Heart left ventricle (tissue), 13 donors: ENCODE data around the gene PLOD1.

Source experiments
- POLR2A ChIP-seq, 2 donors: fragments of 450-650 bp; IDR thresholded peaks; one replicate each; pipeline ENCODE4 v1.6.1; 2017; ENCODE audit warnings: antibody characterized with exemption in 2 of 2, mild to moderate bottlenecking in 2 of 2, moderate library complexity in 2 of 2
- TF ChIP-seq, protein P1 (sequence below), 12 donors: fragments of 200-600 bp; sonication (generic) in 4 of 12; IDR thresholded peaks; one replicate each; pipeline versions ENCODE4 v1.5.0 to v1.8.0; 2018 to 2022; ENCODE audit warnings: antibody characterized with exemption in 12 of 12, mild to moderate bottlenecking in 5 of 12
- donor health status: ischemic (EF 13 %, LVEDD 7.1; RV severe dilation, severe dysfunction).
- donor health status: DM: no; HTN: yes; CAD: no.
- donor health status: DM: no; HTN: no; CAD: no.
- donor health status: ischemic (EF 25% LVEDD 6.9; RV normal size, moderate dysfunction).
- donor health status: ischemic (EF 25% LVEDD 5.7; RV mildly dilated, moderate dysfunction).
- donor health status: ischemic (EF 35%, LVEDD 5.7; RV mildly dilated, moderate dysfunction).
- donor health status: nonischemic (EF 11% LVEDD 7.7; RV severe dilation, severe dysfunction).
- donor health status: DM: yes; HTN: yes; CAD: no.
- donor health status: PGD.
- donor health status: ischemic (EF 29% LVEDD 5.4; RV normal size, mild dysfunction).
- donor health status: nonischemic (EF 23%, LVEDD 6.1; RV moderate dilation, normal function).

GRCh38 chr1:11963622-11964021 is 29.1 kb downstream of the PLOD1 start:
- TF ChIP-seq, protein P1, sequence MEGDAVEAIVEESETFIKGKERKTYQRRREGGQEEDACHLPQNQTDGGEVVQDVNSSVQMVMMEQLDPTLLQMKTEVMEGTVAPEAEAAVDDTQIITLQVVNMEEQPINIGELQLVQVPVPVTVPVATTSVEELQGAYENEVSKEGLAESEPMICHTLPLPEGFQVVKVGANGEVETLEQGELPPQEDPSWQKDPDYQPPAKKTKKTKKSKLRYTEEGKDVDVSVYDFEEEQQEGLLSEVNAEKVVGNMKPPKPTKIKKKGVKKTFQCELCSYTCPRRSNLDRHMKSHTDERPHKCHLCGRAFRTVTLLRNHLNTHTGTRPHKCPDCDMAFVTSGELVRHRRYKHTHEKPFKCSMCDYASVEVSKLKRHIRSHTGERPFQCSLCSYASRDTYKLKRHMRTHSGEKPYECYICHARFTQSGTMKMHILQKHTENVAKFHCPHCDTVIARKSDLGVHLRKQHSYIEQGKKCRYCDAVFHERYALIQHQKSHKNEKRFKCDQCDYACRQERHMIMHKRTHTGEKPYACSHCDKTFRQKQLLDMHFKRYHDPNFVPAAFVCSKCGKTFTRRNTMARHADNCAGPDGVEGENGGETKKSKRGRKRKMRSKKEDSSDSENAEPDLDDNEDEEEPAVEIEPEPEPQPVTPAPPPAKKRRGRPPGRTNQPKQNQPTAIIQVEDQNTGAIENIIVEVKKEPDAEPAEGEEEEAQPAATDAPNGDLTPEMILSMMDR (IDR thresholded peaks at IDR 0.05): no peak
- no peak for TF ChIP-seq POLR2A (IDR thresholded peaks at IDR 0.05)
